T-helper 1 cell treated with Interleukin-12 subunit alpha and Interleukin-12 subunit beta and Interleukin-4 antibody, amounts not matched to agents 30 ng/mL and 1 ng/mL, for 36 hours (primary cell): ENCODE measurements around the gene NHLRC2. TPM values are rescaled to one million over a fixed set of nuclear protein-coding genes. Genes with fewer than 3 reads are reported as not detected.

Experiments
- total RNA-seq: library from RNA; stranded (reverse); gene quantifications from 2 replicates; pipeline ENCODE4 v1.2.3, GENCODE V29; 2022

Gene NHLRC2
- total RNA-seq, 1 donor from 2014 or later: 24.9 TPM

Other genes with a start within 250 kb of the NHLRC2 start
- not detected in 2 replicates for gene NRAP, start 190.6 kb upstream of the NHLRC2 start, total RNA-seq
- 44.9 and 49.1 TPM in 2 replicates for gene CASP7, start 174.7 kb upstream of the NHLRC2 start, total RNA-seq
- gene PLEKHS1, start 103.0 kb upstream of the NHLRC2 start, total RNA-seq: 0.22 TPM in 2 replicates
- 14.4 and 15.0 TPM in 2 replicates for gene DCLRE1A, start 579 bp upstream of the NHLRC2 start, total RNA-seq
- gene ADRB1, start 189.2 kb downstream of the NHLRC2 start, total RNA-seq: 0.12 TPM in 1 of 2 replicates, not detected in the other